KMS-11 (cell line): ENCODE measurements around the gene KLC1.

Source experiments
- H2AFZ ChIP-seq: fragments of 200-600 bp; sonication (generic); 2 replicates; pipeline ENCODE4 v1.6.1; 2016; ENCODE audit warnings: antibody characterized with exemption, mixed run types, low read depth
- H3K27ac ChIP-seq: fragments of 200-600 bp; sonication (generic); 2 replicates; pipeline ENCODE4 v1.6.1; 2016; ENCODE audit warnings: mild to moderate bottlenecking, mixed run types
- H3K27me3 ChIP-seq: fragments of 200-600 bp; sonication (generic); 2 replicates; pipeline ENCODE4 v1.6.1; 2017; ENCODE audit warnings: mild to moderate bottlenecking, low read depth, mixed run types, moderate library complexity; ENCODE audit not compliant: insufficient read depth
- H3K36me3 ChIP-seq: fragments of 200-600 bp; sonication (generic); 2 replicates; pipeline ENCODE4 v1.6.1; 2017; ENCODE audit warnings: mild to moderate bottlenecking, mixed run types; ENCODE audit not compliant: insufficient read depth
- H3K4me1 ChIP-seq: fragments of 200-600 bp; sonication (generic); 2 replicates; pipeline ENCODE4 v1.6.1; 2016; ENCODE audit warnings: mild to moderate bottlenecking, low read depth, mixed run types; ENCODE audit not compliant: poor library complexity, severe bottlenecking
- H3K4me2 ChIP-seq: fragments of 200-600 bp; sonication (generic); 2 replicates; pipeline ENCODE4 v1.7.0; 2016; ENCODE audit warnings: mild to moderate bottlenecking, mixed run types
- H3K4me3 ChIP-seq: fragments of 200-600 bp; sonication (generic); IDR thresholded peaks from 2 replicates; pipeline ENCODE4 v1.6.1; 2017; ENCODE audit warnings: low read depth, low read length, mixed read lengths; ENCODE audit not compliant: insufficient read depth
- H3K79me2 ChIP-seq: fragments of 200-600 bp; sonication (generic); 2 replicates; pipeline ENCODE4 v1.6.1; 2016; ENCODE audit warnings: low read depth, mixed run types; ENCODE audit not compliant: insufficient read depth
- H3K9ac ChIP-seq: fragments of 200-600 bp; sonication (generic); 2 replicates; pipeline ENCODE4 v1.6.1; 2016; ENCODE audit warnings: mild to moderate bottlenecking, mixed run types
- H4K20me1 ChIP-seq: fragments of 200-600 bp; sonication (generic); 2 replicates; pipeline ENCODE4 v1.6.1; 2016; ENCODE audit warnings: mild to moderate bottlenecking, mixed run types; ENCODE audit not compliant: insufficient read depth
- TF ChIP-seq, protein P1 (sequence below): fragments of 200-600 bp; sonication (generic); conservative IDR thresholded peaks from 2 replicates; pipeline ENCODE4 v1.6.1; 2017; ENCODE audit warnings: low read depth, mild to moderate bottlenecking, antibody characterized with exemption, low read length, moderate library complexity, mixed read lengths

The KLC1 gene

DNA sequence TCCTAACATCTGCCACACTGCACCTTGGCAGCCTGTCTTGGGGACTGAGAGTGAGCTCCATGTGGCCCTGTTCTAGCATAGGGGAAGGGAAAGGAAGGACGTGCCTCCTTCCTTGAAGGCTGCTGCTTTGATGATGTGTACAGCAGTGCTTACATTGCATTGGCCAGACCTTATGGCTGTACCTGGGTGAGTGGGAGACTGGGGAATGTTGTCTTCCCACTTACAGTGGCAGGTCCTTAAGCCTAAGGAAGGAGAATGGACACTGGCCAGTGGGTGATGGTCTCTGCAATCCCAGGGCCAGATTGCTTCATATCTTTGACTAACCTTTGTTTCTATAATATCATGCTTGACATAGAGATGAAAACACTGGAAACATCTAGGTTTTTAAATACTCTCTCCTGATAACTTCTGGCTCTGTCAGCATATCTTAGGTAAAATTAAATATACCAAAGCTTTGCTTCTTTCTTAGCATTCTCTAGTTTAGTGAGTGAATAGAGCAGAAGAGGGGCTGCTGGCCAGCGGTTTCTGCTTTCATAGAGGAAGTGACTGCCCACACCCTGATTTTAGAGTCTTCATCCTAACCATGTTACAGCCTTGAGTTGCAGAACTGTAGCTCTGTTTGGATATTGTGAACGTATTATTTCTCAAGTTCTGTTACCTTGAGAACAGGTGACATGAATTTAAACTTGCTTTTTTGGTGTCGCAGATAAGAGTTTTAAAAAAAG, 27.2 kb downstream of the KLC1 start:
- H4K20me1 ChIP-seq = no peaks in the 10 kb centered on the region; the same call in 1 of the 2 replicates
- no peak overlapping the region for H3K27ac ChIP-seq
- H2AFZ ChIP-seq = no peak overlapping the region
- H3K4me3 ChIP-seq = no peak overlapping the region
- H3K4me2 ChIP-seq = no peak overlapping the region
- no peaks in the 10 kb centered on the region for H3K27me3 ChIP-seq
- no peak overlapping the region for H3K9ac ChIP-seq
- TF ChIP-seq, protein P1, sequence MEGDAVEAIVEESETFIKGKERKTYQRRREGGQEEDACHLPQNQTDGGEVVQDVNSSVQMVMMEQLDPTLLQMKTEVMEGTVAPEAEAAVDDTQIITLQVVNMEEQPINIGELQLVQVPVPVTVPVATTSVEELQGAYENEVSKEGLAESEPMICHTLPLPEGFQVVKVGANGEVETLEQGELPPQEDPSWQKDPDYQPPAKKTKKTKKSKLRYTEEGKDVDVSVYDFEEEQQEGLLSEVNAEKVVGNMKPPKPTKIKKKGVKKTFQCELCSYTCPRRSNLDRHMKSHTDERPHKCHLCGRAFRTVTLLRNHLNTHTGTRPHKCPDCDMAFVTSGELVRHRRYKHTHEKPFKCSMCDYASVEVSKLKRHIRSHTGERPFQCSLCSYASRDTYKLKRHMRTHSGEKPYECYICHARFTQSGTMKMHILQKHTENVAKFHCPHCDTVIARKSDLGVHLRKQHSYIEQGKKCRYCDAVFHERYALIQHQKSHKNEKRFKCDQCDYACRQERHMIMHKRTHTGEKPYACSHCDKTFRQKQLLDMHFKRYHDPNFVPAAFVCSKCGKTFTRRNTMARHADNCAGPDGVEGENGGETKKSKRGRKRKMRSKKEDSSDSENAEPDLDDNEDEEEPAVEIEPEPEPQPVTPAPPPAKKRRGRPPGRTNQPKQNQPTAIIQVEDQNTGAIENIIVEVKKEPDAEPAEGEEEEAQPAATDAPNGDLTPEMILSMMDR = no peak
- H3K79me2 ChIP-seq = peaks cover 10% of the 10 kb centered on the region; the same call in 1 of the 2 replicates
- H3K36me3 ChIP-seq = peaks cover 3% of the 10 kb centered on the region; the same call in 1 of the 2 replicates
- no peaks in the 10 kb centered on the region for H3K4me1 ChIP-seq

DNA sequence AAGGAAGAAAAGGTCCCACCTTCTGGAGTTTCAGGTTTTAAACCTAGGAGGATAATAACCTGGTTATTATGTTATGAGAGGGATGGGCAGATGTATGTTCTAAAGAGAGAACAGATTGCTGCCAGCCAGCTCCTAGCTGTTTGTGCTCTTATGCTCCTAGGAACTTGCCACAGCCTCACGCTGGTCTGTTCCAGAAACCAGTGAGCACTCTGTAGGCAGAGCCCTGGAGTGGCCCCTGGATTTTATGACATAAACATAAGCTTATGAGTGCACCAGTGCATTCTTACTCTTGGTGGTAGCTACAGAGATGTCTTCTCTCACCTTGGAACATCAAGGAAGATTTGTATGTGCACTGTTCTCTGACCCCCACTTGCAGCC, 27.7 kb downstream of the KLC1 start:
- Histone ChIP-seq H3K4me2 (no peak overlapping the region), H3K4me3 (no peak overlapping the region), H3K79me2 (peaks cover 7% of the 10 kb centered on the region; the same call in 1 of the 2 replicates), H3K27me3 (no peaks in the 10 kb centered on the region), H4K20me1 (no peaks in the 10 kb centered on the region; the same call in 1 of the 2 replicates), H3K36me3 (peaks cover 3% of the 10 kb centered on the region; the same call in 1 of the 2 replicates), H3K9ac (no peak overlapping the region), H3K4me1 (no peaks in the 10 kb centered on the region), H3K27ac (no peak overlapping the region), H2AFZ (no peak overlapping the region)
- TF ChIP-seq, protein P1 = no peak

DNA sequence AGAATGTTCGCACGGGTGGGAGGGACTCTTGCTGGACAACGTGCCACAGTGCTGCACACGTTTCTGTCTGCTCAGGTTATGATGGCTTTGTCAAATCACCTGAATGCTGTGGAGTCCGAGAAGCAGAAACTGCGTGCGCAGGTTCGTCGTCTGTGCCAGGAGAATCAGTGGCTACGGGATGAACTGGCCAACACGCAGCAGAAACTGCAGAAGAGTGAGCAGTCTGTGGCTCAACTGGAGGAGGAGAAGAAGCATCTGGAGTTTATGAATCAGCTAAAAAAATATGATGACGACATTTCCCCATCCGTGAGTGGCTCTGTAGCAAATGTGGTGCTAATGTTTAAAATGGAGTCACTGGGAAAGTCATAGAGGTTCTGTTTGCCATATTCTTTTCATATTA, 28.5 kb downstream of the KLC1 start:
- no peaks in the 10 kb centered on the region; the same call in 1 of the 2 replicates for H4K20me1 ChIP-seq
- H3K9ac ChIP-seq = no peak overlapping the region
- no peak overlapping the region for H3K4me3 ChIP-seq
- peaks cover 6% of the 10 kb centered on the region; the same call in 1 of the 2 replicates for H3K79me2 ChIP-seq
- no peak overlapping the region for H3K4me2 ChIP-seq
- TF ChIP-seq, protein P1 = no peak
- no peaks in the 10 kb centered on the region for H3K27me3 ChIP-seq
- H3K36me3 ChIP-seq = peaks cover 3% of the 10 kb centered on the region; the same call in 1 of the 2 replicates
- H3K4me1 ChIP-seq = no peaks in the 10 kb centered on the region
- H2AFZ ChIP-seq = no peak overlapping the region
- H3K27ac ChIP-seq = no peak overlapping the region

DNA sequence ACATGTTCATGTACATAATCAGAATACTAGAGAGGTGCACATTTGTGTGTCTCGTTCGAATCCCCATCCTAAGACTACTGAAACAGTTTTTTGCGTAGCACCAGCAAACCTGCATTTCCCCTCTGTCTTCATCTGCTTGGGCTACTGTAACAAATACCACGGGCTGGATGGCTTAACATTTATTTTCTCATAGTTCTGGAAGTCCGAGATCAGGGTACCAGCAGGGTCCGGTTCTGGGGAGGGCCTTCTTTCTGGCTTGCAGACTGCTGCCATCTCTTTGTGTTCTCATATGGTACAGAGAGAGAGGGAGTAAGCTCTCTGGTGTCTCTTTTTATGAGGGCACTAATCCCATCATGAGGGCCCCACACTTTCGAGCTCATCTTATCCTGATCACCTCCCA, 30.6 kb downstream of the KLC1 start:
- Histone ChIP-seq H3K27ac (no peak overlapping the region), H3K36me3 (no peaks in the 10 kb centered on the region; the same call in 1 of the 2 replicates), H3K4me3 (no peak overlapping the region), H3K4me2 (no peak overlapping the region), H3K79me2 (no peaks in the 10 kb centered on the region; the same call in 1 of the 2 replicates), H4K20me1 (no peaks in the 10 kb centered on the region), H2AFZ (no peak overlapping the region), H3K27me3 (no peaks in the 10 kb centered on the region), H3K4me1 (no peaks in the 10 kb centered on the region), H3K9ac (no peak overlapping the region)
- TF ChIP-seq, protein P1 = no peak
